ENCODE data around the gene SP3. TPM values are rescaled to one million over a fixed set of nuclear protein-coding genes. Genes with fewer than 3 reads are reported as not detected.

Gene SP3
- total and polyA plus RNA-seq, 2 of the 8 experiments (the other 6 are each of a cell fraction or from before 2014, with no cell fraction given) = 31.0 to 92.1 TPM

DNA sequence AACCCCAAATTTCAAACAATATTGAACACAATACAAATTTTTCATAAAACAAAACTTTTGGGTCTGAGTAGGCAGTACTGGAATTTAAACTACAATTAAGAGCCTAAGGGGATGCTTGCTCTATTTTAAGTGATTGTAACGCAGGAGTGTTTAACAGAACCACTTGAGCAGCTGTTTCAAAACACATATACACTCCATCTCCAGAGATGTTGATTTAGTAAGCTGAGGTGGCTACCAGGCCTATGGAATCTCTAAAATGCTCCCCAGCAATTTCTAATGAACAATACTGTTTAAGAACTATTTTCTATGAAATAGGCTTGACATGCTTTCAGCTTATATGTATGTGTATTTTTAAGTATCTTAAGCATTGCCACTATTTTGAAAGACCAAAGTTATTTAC, 58.5 kb downstream of the SP3 start:
- no peak overlapping the region for H3K14ac ChIP-seq (ENCODE audit: insufficient read length)
- H4K5ac ChIP-seq (ENCODE audit: insufficient read length, low read depth, low read length) = no peak overlapping the region
- H3K9ac ChIP-seq (replicated peaks in 1 of 4; ENCODE audit: extremely low read depth in 1 of 4, low read depth in 3 of 4, low read length in 3 of 4) = no peak overlapping the region
- POLR2A ChIA-PET (ENCODE audit: partially characterized antibody) = no interaction called here
- no peak overlapping the region for H3K4ac ChIP-seq (replicated peaks; ENCODE audit: insufficient read length, low read depth, low read length)
- no peaks in the 10 kb centered on the region for H3K79me2 ChIP-seq (ENCODE audit: control insufficient read depth in 1 of 2, insufficient read depth in 2 of 2, low read length in 2 of 2)
- no peaks in the 10 kb centered on the region for H3K9me3 ChIP-seq (ENCODE audit: insufficient read depth in 2 of 2, low read depth in 1 of 2, low read length in 1 of 2)
- H3K4me3 ChIP-seq (ENCODE audit: extremely low read depth in 1 of 4, insufficient read depth in 2 of 4, low read depth in 3 of 4, low read length in 4 of 4) = no peak overlapping the region
- DNase-seq (ENCODE audit: low read depth in 1 of 2, low spot score in 2 of 2) (no peak), FAIRE-seq (no peak)
- no peak overlapping the region for H2BK120ac ChIP-seq (replicated peaks; ENCODE audit: low read depth, low read length)
- CTCF ChIA-PET (ENCODE audit: partially characterized antibody) = interaction anchor here (0.7 to 1.1 kb wide), 3 partner anchors 22 to 438 kb away, joined by 3 read pairs; no protein-coding TSS in a partner anchor
- no peaks in the 10 kb centered on the region for H3K4me1 ChIP-seq (replicated peaks in 1 of 4; ENCODE audit: control insufficient read depth in 3 of 4, insufficient read depth in 4 of 4, low read length in 3 of 4)
- no peak overlapping the region for H3K56ac ChIP-seq (replicated peaks; ENCODE audit: insufficient read length, low read depth, low read length)
- H2AK5ac ChIP-seq (ENCODE audit: low read depth, low read length) = no peak overlapping the region
- H3K23ac ChIP-seq (ENCODE audit: insufficient read length) = no peak overlapping the region
- H3K27ac ChIP-seq (ENCODE audit: low read depth, low read length) = no peak overlapping the region
- no peak overlapping the region for H2BK12ac ChIP-seq (ENCODE audit: low read depth, low read length)
- H3K27me3 ChIP-seq (replicated peaks in 1 of 4; ENCODE audit: control insufficient read depth in 3 of 4, extremely low read depth in 1 of 4, insufficient read depth in 3 of 4, low read length in 3 of 4) = peaks cover 0 to 1% (median 0%) of the 10 kb centered on the region in 4 experiments; a peak in 1 of 7 replicates
- WGBS, 2 experiments (ENCODE audit: extremely low coverage in 1 of 2, insufficient coverage in 1 of 2, insufficient read length in 1 of 2, insufficient replicate concordance in 2 of 2, low coverage in 1 of 2, low lambda C conversion rate in 2 of 2, missing lambda C conversion rate in 1 of 2) = 84% methylated on average over 1 of the region's 1 CpG; no CpG with 5 or more reads in 1 of the 2 experiments
- H2BK15ac ChIP-seq (ENCODE audit: low read length) = no peak overlapping the region
- no peak overlapping the region for H4K8ac ChIP-seq (ENCODE audit: extremely low read depth, insufficient read depth, low read length)
- no peak overlapping the region for H4K91ac ChIP-seq (replicated peaks; ENCODE audit: insufficient read length, low read length)
- H3K4me2 ChIP-seq (ENCODE audit: insufficient read depth in 1 of 2, low read depth in 2 of 2, low read length in 2 of 2) = no peak overlapping the region
- no peak overlapping the region for H2BK20ac ChIP-seq (ENCODE audit: low read length)
- no peak overlapping the region for H2AFZ ChIP-seq (ENCODE audit: low read length)
- no peaks in the 10 kb centered on the region for H4K20me1 ChIP-seq (replicated peaks in 1 of 2; ENCODE audit: control insufficient read depth in 1 of 2, insufficient read depth in 2 of 2, low read length in 2 of 2)
- no peak overlapping the region for H3K18ac ChIP-seq (ENCODE audit: extremely low read depth, low read length)
- no peak overlapping the region for H2BK5ac ChIP-seq (ENCODE audit: low read depth, low read length)
- no peaks in the 10 kb centered on the region for H3K79me1 ChIP-seq (ENCODE audit: low read depth, low read length)
- H3K36me3 ChIP-seq (ENCODE audit: control insufficient read depth in 2 of 4, insufficient read depth in 4 of 4, low read length in 3 of 4) = peaks cover 0 to 60% (median 15%) of the 10 kb centered on the region in 4 experiments; a peak in 5 of 8 replicates
- no peaks in the 10 kb centered on the region for H3K23me2 ChIP-seq (ENCODE audit: low read depth, low read length)
- TF ChIP-seq HDAC6 (IDR thresholded peaks at IDR 0.05; ENCODE audit: low read depth, low read length) = no peak
- TF ChIP-seq ZNF274 (IDR thresholded peaks at IDR 0.05; ENCODE audit: borderline replicate concordance, extremely low read depth, low read length) = no peak
- no peak for TF ChIP-seq SP4 (IDR thresholded peaks at IDR 0.05; ENCODE audit: low read length)
- TF ChIP-seq RBBP5 (IDR thresholded peaks at IDR 0.05; ENCODE audit: borderline replicate concordance, low read depth, low read length) = no peak
- TF ChIP-seq CHD2 (IDR thresholded peaks at IDR 0.05; ENCODE audit: low read length) = no peak
- TF ChIP-seq RXRA (IDR thresholded peaks at IDR 0.05; ENCODE audit: insufficient read depth, low read depth, low read length) = no peak
- no peak for TF ChIP-seq GABPA (IDR thresholded peaks at IDR 0.05; ENCODE audit: borderline replicate concordance, insufficient read depth, low read length)
- TF ChIP-seq BRCA1 (IDR thresholded peaks at IDR 0.05; ENCODE audit: low read depth, low read length) = no peak
- no peak for TF ChIP-seq CBX5 (IDR thresholded peaks at IDR 0.05; ENCODE audit: low read depth, low read length)
- TF ChIP-seq YY1 (IDR thresholded peaks at IDR 0.05; ENCODE audit: low read depth, low read length) = no peak
- TF ChIP-seq, protein P1, sequence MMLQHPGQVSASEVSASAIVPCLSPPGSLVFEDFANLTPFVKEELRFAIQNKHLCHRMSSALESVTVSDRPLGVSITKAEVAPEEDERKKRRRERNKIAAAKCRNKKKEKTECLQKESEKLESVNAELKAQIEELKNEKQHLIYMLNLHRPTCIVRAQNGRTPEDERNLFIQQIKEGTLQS (IDR thresholded peaks at IDR 0.05; ENCODE audit: insufficient read depth, low read depth, low read length) = no peak
- TF ChIP-seq CBX8 (IDR thresholded peaks at IDR 0.05; ENCODE audit: borderline replicate concordance, low read depth, low read length) = no peak
- TF ChIP-seq SP2 (IDR thresholded peaks at IDR 0.05; ENCODE audit: low read length) = no peak
- TF ChIP-seq MAFK (IDR thresholded peaks at IDR 0.05; ENCODE audit: low read depth, low read length) = no peak
- TF ChIP-seq POLR2A (IDR thresholded peaks at IDR 0.05; ENCODE audit: control extremely low read depth in 1 of 2, low read depth in 2 of 2, low read length in 2 of 2) = no peak
- TF ChIP-seq BCL11A (IDR thresholded peaks at IDR 0.05; ENCODE audit: low read depth in 2 of 2, low read length in 2 of 2) = no peak

Data from H1 (cell line).